ENCODE measurements around the gene CDH20.

GRCh38 chr18:61352611-61353010 lies 19.4 kb downstream of the CDH20 start:
- TF ChIP-seq, protein P1, sequence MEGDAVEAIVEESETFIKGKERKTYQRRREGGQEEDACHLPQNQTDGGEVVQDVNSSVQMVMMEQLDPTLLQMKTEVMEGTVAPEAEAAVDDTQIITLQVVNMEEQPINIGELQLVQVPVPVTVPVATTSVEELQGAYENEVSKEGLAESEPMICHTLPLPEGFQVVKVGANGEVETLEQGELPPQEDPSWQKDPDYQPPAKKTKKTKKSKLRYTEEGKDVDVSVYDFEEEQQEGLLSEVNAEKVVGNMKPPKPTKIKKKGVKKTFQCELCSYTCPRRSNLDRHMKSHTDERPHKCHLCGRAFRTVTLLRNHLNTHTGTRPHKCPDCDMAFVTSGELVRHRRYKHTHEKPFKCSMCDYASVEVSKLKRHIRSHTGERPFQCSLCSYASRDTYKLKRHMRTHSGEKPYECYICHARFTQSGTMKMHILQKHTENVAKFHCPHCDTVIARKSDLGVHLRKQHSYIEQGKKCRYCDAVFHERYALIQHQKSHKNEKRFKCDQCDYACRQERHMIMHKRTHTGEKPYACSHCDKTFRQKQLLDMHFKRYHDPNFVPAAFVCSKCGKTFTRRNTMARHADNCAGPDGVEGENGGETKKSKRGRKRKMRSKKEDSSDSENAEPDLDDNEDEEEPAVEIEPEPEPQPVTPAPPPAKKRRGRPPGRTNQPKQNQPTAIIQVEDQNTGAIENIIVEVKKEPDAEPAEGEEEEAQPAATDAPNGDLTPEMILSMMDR (IDR thresholded peaks at IDR 0.05) = no peak
- no peak for TF ChIP-seq POLR2A (IDR thresholded peaks at IDR 0.05)

Measured in Peyer's patch (tissue), 4 donors.